SK-N-MC (cell line): Measurements from ENCODE around the gene DAB2IP.

Experiments used
- DNase-seq: peaks from one replicate; pipeline ENCODE4 v3.0.0-alpha.2; 2011; ENCODE audit warnings: low read depth, low spot score
- H3K27ac ChIP-seq: fragments of 200-600 bp; sonication (generic); 2 replicates; pipeline ENCODE4 v1.5.1; 2016; ENCODE audit warnings: mixed run types
- H3K36me3 ChIP-seq: fragments of 200-600 bp; sonication (generic); 2 replicates; pipeline ENCODE4 v1.6.1; 2017; ENCODE audit warnings: antibody characterized with exemption, low read length, mixed read lengths; ENCODE audit not compliant: insufficient read depth
- H3K4me3 ChIP-seq: fragments of 200-600 bp; sonication (generic); 2 replicates; pipeline ENCODE4 v1.5.1; 2016
- H3K9ac ChIP-seq: fragments of 200-600 bp; sonication (generic); 2 replicates; pipeline ENCODE4 v1.8.0; 2017; ENCODE audit warnings: mixed run types, mixed read lengths; ENCODE audit not compliant: insufficient read length
- H3K9me3 ChIP-seq: fragments of 200-600 bp; sonication (generic); 2 replicates; pipeline ENCODE4 v1.6.1; 2017; ENCODE audit warnings: low read depth, mild to moderate bottlenecking, antibody characterized with exemption, low read length, moderate library complexity, mixed read lengths
- EZH2 ChIP-seq: fragments of 200-600 bp; sonication (generic); IDR thresholded peaks from one replicate; pipeline ENCODE4 v1.6.1; 2017; ENCODE audit warnings: antibody characterized with exemption
- FOXP2 ChIP-seq: optimal IDR thresholded peaks from 2 replicates; pipeline ENCODE3; 2011; ENCODE audit warnings: mild to moderate bottlenecking, moderate library complexity; ENCODE audit not compliant: insufficient read depth; ENCODE audit errors: extremely low read length, control extremely low read depth
- POLR2AphosphoS5 ChIP-seq: IDR thresholded peaks from 2 replicates; pipeline ENCODE4 v1.6.1; 2012; ENCODE audit warnings: mild to moderate bottlenecking, low read depth, low read length, borderline replicate concordance

DAB2IP gene

GRCh38 chr9:121717141-121717991 is 65.9 kb downstream of the DAB2IP start:
- no peak overlapping the region for H3K4me3 ChIP-seq
- no peak overlapping the region for H3K27ac ChIP-seq
- no peak overlapping the region for H3K9ac ChIP-seq
- no peak for TF ChIP-seq POLR2AphosphoS5
- TF ChIP-seq FOXP2 = no peak
- TF ChIP-seq EZH2 = no peak
- H3K36me3 ChIP-seq = no peaks in the 10 kb centered on the region; the same call in 1 of the 2 replicates
- DNase-seq = no peak
- H3K9me3 ChIP-seq = no peaks in the 10 kb centered on the region

DNA sequence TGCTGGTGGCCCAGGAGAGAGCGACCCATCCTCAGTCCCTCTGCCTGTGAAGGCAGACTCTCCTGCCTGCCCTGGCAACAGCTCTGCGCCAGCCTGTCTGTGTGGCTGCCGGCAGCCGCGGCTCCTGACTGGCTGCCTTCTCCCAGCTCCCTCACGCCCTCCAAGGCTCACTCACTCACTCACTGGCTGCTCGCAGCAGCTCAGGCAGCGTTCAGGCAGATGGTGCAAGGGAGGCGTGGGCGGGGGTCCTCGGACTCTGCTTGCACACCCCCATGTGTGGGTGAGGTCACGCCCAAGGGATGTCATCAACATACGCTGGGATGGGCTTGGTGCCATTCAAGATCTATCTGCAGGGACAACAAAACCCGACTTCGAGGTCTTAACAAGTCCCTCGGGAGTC is 66.7 kb downstream of the DAB2IP start:
- Histone ChIP-seq H3K9me3 (no peaks in the 10 kb centered on the region), H3K36me3 (no peaks in the 10 kb centered on the region; the same call in 1 of the 2 replicates), H3K4me3 (no peak overlapping the region), H3K27ac (no peak overlapping the region), H3K9ac (no peak overlapping the region)
- DNase-seq = no peak
- TF ChIP-seq POLR2AphosphoS5 = no peak
- TF ChIP-seq FOXP2 = no peak
- TF ChIP-seq EZH2 = no peak

DNA sequence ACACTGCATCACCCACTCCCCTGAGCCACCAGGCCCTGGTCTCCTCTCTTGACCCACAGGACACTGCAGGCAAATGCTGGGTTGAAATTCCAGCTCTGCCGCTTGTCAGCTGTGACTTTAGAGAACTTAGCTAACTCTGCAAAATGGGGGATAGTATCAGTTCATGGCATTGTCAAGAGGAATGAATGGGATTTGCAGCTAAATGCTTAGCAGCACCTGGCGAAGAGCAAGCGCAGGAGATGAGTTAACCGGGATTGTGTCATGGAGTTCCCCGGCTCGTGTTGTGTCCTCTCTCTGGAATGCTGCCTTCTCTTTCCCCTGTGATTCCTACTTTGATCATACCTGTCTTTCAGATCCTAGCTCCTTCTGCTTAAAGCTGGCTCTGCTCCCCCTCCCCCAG is 67.1 kb downstream of the DAB2IP start:
- Histone ChIP-seq H3K9me3 (no peaks in the 10 kb centered on the region), H3K9ac (no peak overlapping the region), H3K4me3 (no peak overlapping the region), H3K36me3 (no peaks in the 10 kb centered on the region; the same call in 1 of the 2 replicates), H3K27ac (no peak overlapping the region)
- no peak for TF ChIP-seq FOXP2
- no peak for TF ChIP-seq EZH2
- TF ChIP-seq POLR2AphosphoS5 = no peak
- DNase-seq = no peak

DNA sequence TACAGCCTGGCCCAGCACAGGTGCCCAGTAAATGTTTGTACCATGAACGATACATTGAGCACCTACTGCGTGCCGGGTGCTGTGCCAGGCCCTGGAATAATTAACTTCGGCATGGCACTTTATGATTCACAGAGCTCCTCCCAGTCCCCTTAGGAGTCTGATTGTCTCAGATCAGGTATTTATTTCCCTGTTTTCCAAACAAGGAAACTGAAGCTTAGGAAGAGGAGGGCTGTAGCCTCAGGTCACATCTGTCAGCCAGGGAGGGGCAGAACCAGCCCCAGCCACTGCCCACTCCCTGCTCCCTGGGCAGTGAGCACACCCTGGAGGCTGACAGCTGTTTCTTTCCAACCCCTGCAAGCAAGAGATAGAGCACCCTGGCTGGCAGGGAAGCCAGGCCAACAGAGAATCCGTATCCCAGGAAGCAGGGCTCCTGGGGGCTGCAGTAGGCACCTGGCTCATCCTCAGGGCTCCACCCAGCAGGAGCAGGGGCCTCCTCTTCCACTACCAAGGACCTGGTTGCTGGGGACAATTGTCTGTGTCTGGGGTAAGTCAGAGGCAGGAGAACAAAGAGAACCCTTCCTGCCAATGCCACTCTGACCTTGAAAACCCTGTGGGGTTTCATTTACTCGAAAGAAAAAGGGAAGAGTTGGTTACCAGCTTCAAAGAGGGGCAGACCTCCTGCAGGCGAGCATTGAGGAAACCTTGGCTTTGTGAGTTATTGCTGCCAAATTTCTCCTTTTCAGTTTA is 69.0 kb downstream of the DAB2IP start:
- Histone ChIP-seq H3K9ac (no peak overlapping the region), H3K27ac (no peak overlapping the region), H3K9me3 (no peaks in the 10 kb centered on the region), H3K36me3 (no peaks in the 10 kb centered on the region), H3K4me3 (no peak overlapping the region)
- TF ChIP-seq POLR2AphosphoS5 (no peak), FOXP2 (no peak), EZH2 (no peak)
- no peak for DNase-seq

DNA sequence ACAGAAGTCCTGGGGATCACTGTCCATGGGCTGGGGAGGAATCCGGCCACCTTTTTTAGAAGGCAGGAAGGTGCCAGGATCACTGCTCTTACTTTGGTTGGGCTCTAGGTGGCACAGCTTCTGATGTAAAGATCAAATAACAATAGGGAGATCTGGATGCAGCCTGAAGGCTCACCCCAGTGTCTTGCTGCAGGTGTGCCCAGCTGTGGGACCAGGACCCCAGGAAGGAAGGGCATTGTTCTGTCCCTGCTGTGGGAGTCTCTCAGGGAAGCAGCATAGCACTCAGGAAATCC is 69.6 kb downstream of the DAB2IP start:
- Histone ChIP-seq H3K9ac (no peak overlapping the region), H3K4me3 (no peak overlapping the region), H3K27ac (no peak overlapping the region), H3K9me3 (no peaks in the 10 kb centered on the region), H3K36me3 (no peaks in the 10 kb centered on the region)
- no peak for DNase-seq
- TF ChIP-seq FOXP2 = no peak
- no peak for TF ChIP-seq EZH2
- TF ChIP-seq POLR2AphosphoS5 = no peak

GRCh38 chr9:121721770-121722169 is 70.3 kb downstream of the DAB2IP start:
- Histone ChIP-seq H3K27ac (no peak overlapping the region), H3K36me3 (no peaks in the 10 kb centered on the region), H3K4me3 (no peak overlapping the region), H3K9me3 (no peaks in the 10 kb centered on the region), H3K9ac (no peak overlapping the region)
- TF ChIP-seq EZH2 (no peak), FOXP2 (no peak), POLR2AphosphoS5 (no peak)
- no peak for DNase-seq

DNA sequence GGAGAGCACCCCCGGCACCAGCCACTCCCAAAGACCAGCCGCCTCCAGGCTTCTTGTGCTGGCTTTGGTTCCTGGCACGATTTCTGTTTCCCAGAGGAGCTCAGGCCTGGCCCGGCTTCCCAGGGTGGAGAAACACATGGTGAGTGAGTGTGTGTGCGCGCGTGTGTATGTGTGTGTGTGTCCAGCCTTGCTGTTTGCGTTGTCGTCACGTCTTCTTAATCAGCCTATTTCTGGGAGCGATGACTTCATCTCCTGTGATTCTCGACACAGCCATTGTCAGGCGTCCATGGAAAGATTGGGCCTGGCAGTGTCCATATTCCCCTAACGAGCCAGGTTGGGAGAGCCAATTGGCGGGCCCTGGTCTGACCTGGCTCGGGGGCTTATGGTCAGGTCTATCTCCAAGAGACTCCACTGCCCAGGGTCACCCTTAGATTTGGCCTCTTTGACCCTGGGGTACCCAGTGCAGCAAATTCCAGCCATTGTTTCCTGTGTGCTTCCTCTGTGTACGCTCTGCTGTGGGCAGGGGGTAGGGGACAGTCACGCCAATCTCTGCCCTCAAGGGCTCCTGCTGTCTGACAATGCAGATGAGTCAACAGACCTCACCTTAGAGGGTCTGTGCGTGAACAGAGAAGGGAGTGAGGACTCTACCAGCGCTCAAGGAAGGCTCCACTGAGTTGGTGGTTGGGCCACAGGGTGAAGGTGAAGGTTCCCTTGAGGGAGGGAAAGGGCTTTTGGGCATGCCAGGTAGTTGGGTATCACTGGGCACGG is 73.8 kb downstream of the DAB2IP start:
- no peak for DNase-seq
- no peaks in the 10 kb centered on the region for H3K9me3 ChIP-seq

More for the DNA sequence above, 73.8 kb downstream of the DAB2IP start:
- no peaks in the 10 kb centered on the region for H3K36me3 ChIP-seq
- H3K27ac ChIP-seq = no peak overlapping the region
- H3K4me3 ChIP-seq = no peak overlapping the region
- TF ChIP-seq FOXP2 (no peak), POLR2AphosphoS5 (no peak), EZH2 (no peak)
- H3K9ac ChIP-seq = no peak overlapping the region
